Measurements from ENCODE around the gene SLC38A6. TPM values are rescaled to one million over a fixed set of nuclear protein-coding genes. Genes with fewer than 3 reads are reported as not detected.
"Not testable (repeated sequence)": the region's sequence is repeated elsewhere in the genome, so short reads cannot be mapped to it uniquely, and the experiment has no call there.

SLC38A6 gene
- total RNA-seq, 1 donor from 2014 or later: 18.3 TPM

- DNase-seq (ENCODE audit: low spot score): no peak
Observed at GRCh38 chr14:61051051-61051450, 70.0 kb downstream of the SLC38A6 start.

- DNase-seq (ENCODE audit: low spot score): no peak
Observed at GRCh38 chr14:61051621-61052020, 70.6 kb downstream of the SLC38A6 start.

- no peak for DNase-seq (ENCODE audit: low spot score)
Observed at GRCh38 chr14:61063461-61063860, 82.4 kb downstream of the SLC38A6 start.

GRCh38 chr14:61064210-61064609 lies 83.2 kb downstream of the SLC38A6 start:
- no peak for DNase-seq (ENCODE audit: low spot score)

GRCh38 chr14:61064856-61065255 lies 83.8 kb downstream of the SLC38A6 start:
- DNase-seq (ENCODE audit: low spot score): no peak

- no peak for DNase-seq (ENCODE audit: low spot score)
Observed at GRCh38 chr14:61065656-61066055, 84.6 kb downstream of the SLC38A6 start.

- DNase-seq (ENCODE audit: low spot score): not testable (repeated sequence)
Observed at GRCh38 chr14:61072442-61072841, 91.4 kb downstream of the SLC38A6 start.

GRCh38 chr14:61074852-61075251 lies 93.8 kb downstream of the SLC38A6 start:
- no peak for DNase-seq (ENCODE audit: low spot score)

- DNase-seq (ENCODE audit: low spot score): no peak
Observed at GRCh38 chr14:61076556-61076955, 95.5 kb downstream of the SLC38A6 start.

- no peak for DNase-seq (ENCODE audit: low spot score)
Observed at GRCh38 chr14:61077437-61077836, 96.4 kb downstream of the SLC38A6 start.

- no peak for DNase-seq (ENCODE audit: low spot score)
Observed at GRCh38 chr14:61077951-61078720, 97.1 kb downstream of the SLC38A6 start.

- DNase-seq (ENCODE audit: low spot score): no peak
Observed at GRCh38 chr14:61080591-61081010, 99.6 kb downstream of the SLC38A6 start.

- no peak for DNase-seq (ENCODE audit: low spot score)
Observed at GRCh38 chr14:61088081-61088480, 107.0 kb downstream of the SLC38A6 start.

GRCh38 chr14:61089126-61089750 lies 108.2 kb downstream of the SLC38A6 start:
- DNase-seq (ENCODE audit: low spot score): no peak

- DNase-seq (ENCODE audit: low spot score): no peak
Observed at GRCh38 chr14:61090432-61091216, 109.6 kb downstream of the SLC38A6 start.

GRCh38 chr14:61091657-61092273 lies 110.7 kb downstream of the SLC38A6 start:
- DNase-seq (ENCODE audit: low spot score): no peak

- DNase-seq (ENCODE audit: low spot score): not testable (repeated sequence)
Observed at GRCh38 chr14:61098096-61098495, 117.1 kb downstream of the SLC38A6 start.

GRCh38 chr14:61098721-61099120 lies 117.7 kb downstream of the SLC38A6 start:
- no peak for DNase-seq (ENCODE audit: low spot score)

- DNase-seq (ENCODE audit: low spot score): no peak
Observed at GRCh38 chr14:61099216-61099835, 118.3 kb downstream of the SLC38A6 start.

GRCh38 chr14:61101803-61102548 lies 120.9 kb downstream of the SLC38A6 start:
- no peak for DNase-seq (ENCODE audit: low spot score)

All from ureter (tissue), 1 donor.